IMR-90 (cell line): ENCODE results near the gene SLC48A1. TPM values are rescaled to one million over a fixed set of nuclear protein-coding genes. Genes with fewer than 3 reads are reported as not detected.

Experiments
- ATAC-seq: fragments of 200-7000 bp; cut with Tn5 transposase; 2 replicates; pipeline ENCODE4 v1.9.1; 2020; ENCODE audit warnings: low read depth, mild to moderate bottlenecking, moderate library complexity
- BruUV-seq: library from RNA; stranded (reverse); fragments of 400-500 nt; replicated peaks from 2 replicates; lab custom pipeline; 2021; lab: Mats Ljungman, UMichigan
- CTCF ChIA-PET: fragments of 300-600 bp; formaldehyde crosslinking; extraction: SDS; loops from one replicate; lab custom pipeline; 2021; ENCODE audit warnings: antibody characterized with exemption; lab: Yijun Ruan, JAX
- POLR2A ChIA-PET: fragments of 300-600 bp; sonication (Branson Sonifier 250); formaldehyde crosslinking; loops from one replicate; lab custom pipeline; 2022; ENCODE audit warnings: antibody characterized with exemption; ENCODE audit not compliant: unreplicated experiment; lab: Charles Lee
- DNase-seq: peaks from one replicate; pipeline ENCODE4 v3.0.0; 2013
- H2AFZ ChIP-seq: replicated peaks from 2 replicates; pipeline ENCODE3; 2013; ENCODE audit warnings: low read length, mild to moderate bottlenecking; ENCODE audit not compliant: poor library complexity
- H2AK5ac ChIP-seq: 2 replicates; pipeline ENCODE4 v1.6.1; 2013; ENCODE audit warnings: low read depth, low read length, inconsistent platforms
- H2AK9ac ChIP-seq: replicated peaks from 2 replicates; pipeline ENCODE3; 2013; ENCODE audit warnings: mild to moderate bottlenecking, low read depth, low read length, moderate library complexity; ENCODE audit not compliant: poor library complexity
- H2BK120ac ChIP-seq: 2 replicates; pipeline ENCODE4 v1.6.1; 2013; ENCODE audit warnings: low read depth, low read length, inconsistent platforms
- H2BK15ac ChIP-seq: 3 replicates; pipeline ENCODE4 v1.6.1; 2013; ENCODE audit warnings: low read depth, low read length, inconsistent platforms
- H2BK20ac ChIP-seq: 2 replicates; pipeline ENCODE4 v1.6.1; 2013; ENCODE audit warnings: low read depth, mild to moderate bottlenecking, inconsistent platforms, low read length, moderate library complexity
- H2BK5ac ChIP-seq: 2 replicates; pipeline ENCODE4 v1.6.1; 2013; ENCODE audit warnings: mild to moderate bottlenecking, low read depth, low read length, inconsistent platforms; ENCODE audit not compliant: poor library complexity, severe bottlenecking
- H3K14ac ChIP-seq: replicated peaks from 2 replicates; pipeline ENCODE4 v1.6.1; 2013; ENCODE audit warnings: low read depth, low read length, inconsistent platforms
- H3K18ac ChIP-seq: 2 replicates; pipeline ENCODE4 v1.6.1; 2013; ENCODE audit warnings: low read depth, low read length, control low read depth
- H3K23ac ChIP-seq: 2 replicates; pipeline ENCODE4 v1.6.1; 2013; ENCODE audit warnings: low read depth, low read length, inconsistent platforms
- H3K27ac ChIP-seq: 2 replicates; pipeline ENCODE4 v1.5.1; 2013; ENCODE audit warnings: mild to moderate bottlenecking, control low read depth, low read length; ENCODE audit not compliant: insufficient read depth
- H3K27me3 ChIP-seq: 2 replicates; pipeline ENCODE4 v1.6.1; 2013; ENCODE audit warnings: low read length; ENCODE audit not compliant: control insufficient read depth, insufficient read depth
- H3K36me3 ChIP-seq: 2 replicates; pipeline ENCODE4 v1.6.1; 2013; ENCODE audit warnings: low read length, mixed read lengths; ENCODE audit not compliant: control insufficient read depth, insufficient read depth
- H3K4ac ChIP-seq: 2 replicates; pipeline ENCODE4 v1.6.1; 2013; ENCODE audit warnings: low read depth, low read length, inconsistent platforms
- H3K4me1 ChIP-seq: 2 replicates; pipeline ENCODE4 v1.6.1; 2013; ENCODE audit warnings: low read length, mixed read lengths; ENCODE audit not compliant: control insufficient read depth, insufficient read depth
- H3K4me2 ChIP-seq: 2 replicates; pipeline ENCODE4 v1.6.1; 2013; ENCODE audit warnings: low read depth, mild to moderate bottlenecking, control low read depth, low read length, moderate library complexity
- H3K4me3 ChIP-seq: 2 replicates; pipeline ENCODE4 v1.5.1; 2013; ENCODE audit warnings: low read depth, mild to moderate bottlenecking, control low read depth, low read length, moderate library complexity; ENCODE audit not compliant: insufficient read depth
- H3K56ac ChIP-seq: 2 replicates; pipeline ENCODE4 v1.6.1; 2013; ENCODE audit warnings: low read length, inconsistent platforms; ENCODE audit not compliant: insufficient read depth; ENCODE audit errors: extremely low read depth
- H3K79me1 ChIP-seq, 2 experiments: 2 replicates each; pipeline ENCODE4 v1.6.1; 2013; ENCODE audit warnings: low read length in 2 of 2, inconsistent platforms in 1 of 2, low read depth in 1 of 2
- H3K9ac ChIP-seq: 2 replicates; pipeline ENCODE4 v1.6.1; 2013; ENCODE audit warnings: low read depth, low read length, control low read depth
- H3K9me1 ChIP-seq: 2 replicates; pipeline ENCODE4 v1.6.1; 2013; ENCODE audit warnings: low read length, inconsistent platforms; ENCODE audit not compliant: insufficient read depth
- H3K9me3 ChIP-seq: 2 replicates; pipeline ENCODE4 v1.6.1; 2013; ENCODE audit warnings: low read length; ENCODE audit not compliant: control insufficient read depth, insufficient read depth
- H4K20me1 ChIP-seq: 2 replicates; pipeline ENCODE4 v1.6.1; 2013; ENCODE audit warnings: low read length, inconsistent platforms; ENCODE audit not compliant: insufficient read depth
- H4K5ac ChIP-seq: 2 replicates; pipeline ENCODE4 v1.6.1; 2013; ENCODE audit warnings: mild to moderate bottlenecking, low read depth, low read length, control low read depth
- H4K8ac ChIP-seq, 2 experiments: 2 replicates each; pipeline ENCODE4 v1.6.1; 2013; ENCODE audit warnings: low read depth in 2 of 2, low read length in 2 of 2, control low read depth in 1 of 2, inconsistent platforms in 1 of 2
- H4K91ac ChIP-seq: 2 replicates; pipeline ENCODE4 v1.6.1; 2013; ENCODE audit warnings: low read depth, low read length, inconsistent platforms; ENCODE audit not compliant: insufficient read depth
- BHLHE40 ChIP-seq: fragments of 150-350 bp; IDR thresholded peaks from 2 replicates; pipeline ENCODE4 v1.6.1; 2016; ENCODE audit warnings: mild to moderate bottlenecking, low read depth, low read length
- CEBPB ChIP-seq: IDR thresholded peaks from 2 replicates; pipeline ENCODE4 v1.6.1; 2012; ENCODE audit warnings: low read depth, low read length, improper control_type of control experiment
- CHD1 ChIP-seq: IDR thresholded peaks from 2 replicates; pipeline ENCODE4 v1.6.1; 2012; ENCODE audit warnings: low read depth, low read length, improper control_type of control experiment
- MAFK ChIP-seq: IDR thresholded peaks from 2 replicates; pipeline ENCODE4 v1.6.1; 2012; ENCODE audit warnings: low read depth, low read length, improper control_type of control experiment
- MAZ ChIP-seq: IDR thresholded peaks from 2 replicates; pipeline ENCODE4 v1.6.1; 2012; ENCODE audit warnings: low read depth, mild to moderate bottlenecking, low read length, improper control_type of control experiment, moderate library complexity, borderline replicate concordance
- POLR2A ChIP-seq: IDR thresholded peaks from 2 replicates; pipeline ENCODE4 v1.6.1; 2012; ENCODE audit warnings: mild to moderate bottlenecking, low read depth, low read length
- RCOR1 ChIP-seq: IDR thresholded peaks from 2 replicates; pipeline ENCODE4 v1.6.1; 2012; ENCODE audit warnings: mild to moderate bottlenecking, low read length, improper control_type of control experiment; ENCODE audit not compliant: insufficient replicate concordance
- RFX5 ChIP-seq: IDR thresholded peaks from 2 replicates; pipeline ENCODE4 v1.8.0; 2012; ENCODE audit warnings: low read depth, mild to moderate bottlenecking, low read length, moderate library complexity
- SMC3 ChIP-seq: fragments of 150-350 bp; IDR thresholded peaks from 2 replicates; pipeline ENCODE4 v1.6.1; 2016; ENCODE audit warnings: low read depth, mild to moderate bottlenecking, antibody characterized with exemption, low read length, moderate library complexity
- WGBS, 2 experiments: methylation state at CpG; one replicate each; pipeline versions ENCODE4 v1.1.5 to v1.1.7; 2013; ENCODE audit warnings: missing lambda C conversion rate in 2 of 2; ENCODE audit not compliant: insufficient read length in 1 of 2; ENCODE audit errors: extremely low coverage in 2 of 2; 5-methylcytosine and 5-hydroxymethylcytosine counted together
- dilution Hi-C: fragments of 300-500 bp; cut with HindIII; formaldehyde crosslinking; loops from one replicate; pipeline ENCODE4 v1.14.3; 2018; ENCODE audit warnings: low sequenced_read_pairs; ENCODE audit not compliant: unreplicated experiment
- in situ Hi-C: fragments of 300-500 bp; cut with MboI; formaldehyde crosslinking; loops from 3 replicates; pipeline ENCODE4 v1.14.3; 2019; ENCODE audit warnings: low sequenced_read_pairs, inconsistent platforms, mixed read lengths
- intact Hi-C: fragments of 100-400 bp; cut with micrococcal nuclease; formaldehyde crosslinking; loops from 2 replicates; pipeline ENCODE4 v1.10.0; 2022
- polyA plus RNA-seq, 3 experiments: library from polyadenylated mRNA; depleted of rRNA; stranded (reverse); fragments of >200 nt; gene quantifications; 2 replicates each; pipeline ENCODE4 v1.2.3, GENCODE V29; 2012; ENCODE audit warnings: low replicate concordance in 1 of 3
- total RNA-seq: library from RNA; depleted of rRNA; stranded (reverse); fragments of >200 nt; gene quantifications from 2 replicates; pipeline ENCODE4 v1.2.3, GENCODE V29; 2012
- TF ChIP-seq, protein P1 (sequence below): conservative IDR thresholded peaks from 2 replicates; pipeline ENCODE4 v1.5.1; 2012; ENCODE audit warnings: mild to moderate bottlenecking, low read depth, low read length, improper control_type of control experiment
- TF ChIP-seq, protein P2 (sequence below): fragments of 150-350 bp; IDR thresholded peaks from 2 replicates; pipeline ENCODE4 v1.6.1; 2017; ENCODE audit warnings: mild to moderate bottlenecking, antibody characterized with exemption, low read length, low read depth

Gene SLC48A1
- total and polyA plus RNA-seq, 2 of the 4 experiments (the other 2 are of a cell fraction): 4.8 to 5.9 TPM

DNA sequence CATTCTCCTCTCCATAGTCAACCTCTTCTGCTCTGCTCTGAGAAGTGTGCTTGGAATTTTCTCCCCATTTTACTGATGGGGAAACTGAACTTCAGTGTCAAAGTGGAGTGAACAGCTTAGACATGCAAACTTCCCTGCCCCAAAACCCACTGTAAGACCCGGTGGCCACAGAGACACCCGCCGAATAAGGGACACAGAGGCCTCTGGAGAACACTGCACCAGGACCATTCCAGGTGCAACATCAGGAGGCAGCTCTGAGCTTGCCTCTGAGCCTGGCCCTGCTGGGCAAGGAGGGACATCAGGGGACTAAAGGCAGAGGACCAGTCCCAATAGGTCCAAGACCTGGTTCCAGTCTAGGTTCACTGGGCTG is 45.0 kb downstream of the SLC48A1 start (continued):
- TF ChIP-seq CEBPB (no peak), MAZ (no peak), RCOR1 (no peak), MAFK (no peak), POLR2A (no peak)

DNA sequence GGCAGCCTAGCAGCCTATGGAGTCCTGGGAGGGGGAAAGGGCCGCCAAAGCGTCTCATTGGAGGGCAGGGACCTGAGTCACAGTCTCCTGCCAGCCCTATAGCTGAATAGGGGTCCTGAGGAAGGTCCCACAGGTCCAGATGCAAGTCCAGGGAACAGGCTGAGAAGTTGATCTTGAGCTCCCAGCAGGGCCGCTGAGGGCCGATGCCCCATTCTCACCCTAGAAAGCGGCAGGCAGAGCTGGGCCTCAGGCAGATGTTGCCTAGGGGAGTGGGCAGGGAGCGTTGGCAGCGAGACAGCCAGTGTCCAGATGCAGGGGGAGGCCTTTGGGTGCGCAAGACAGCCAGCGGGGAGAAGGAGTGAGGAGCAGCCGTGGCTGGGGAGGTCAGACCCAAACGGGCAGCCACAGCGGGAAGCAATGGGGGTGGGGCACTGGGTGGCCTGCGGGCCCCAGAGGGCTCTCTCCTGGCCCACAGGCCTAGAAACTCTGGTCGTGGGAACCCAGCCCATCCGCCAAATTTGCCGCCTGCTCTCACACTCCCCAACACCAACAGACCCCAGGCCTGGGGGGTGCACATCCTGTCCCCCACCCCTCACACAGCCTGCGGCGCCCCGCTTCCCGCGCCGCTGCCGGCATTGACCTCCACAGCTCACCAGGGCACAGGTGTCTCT is 45.6 kb downstream of the SLC48A1 start:
- POLR2A ChIA-PET: interaction anchor here (0.6 kb wide), 1 partner anchor 10 kb away, joined by 3 read pairs; no protein-coding TSS in a partner anchor
- ATAC-seq: peak; percentile 6; the same call in 1 of the 2 replicates
- TF ChIP-seq, protein P1, sequence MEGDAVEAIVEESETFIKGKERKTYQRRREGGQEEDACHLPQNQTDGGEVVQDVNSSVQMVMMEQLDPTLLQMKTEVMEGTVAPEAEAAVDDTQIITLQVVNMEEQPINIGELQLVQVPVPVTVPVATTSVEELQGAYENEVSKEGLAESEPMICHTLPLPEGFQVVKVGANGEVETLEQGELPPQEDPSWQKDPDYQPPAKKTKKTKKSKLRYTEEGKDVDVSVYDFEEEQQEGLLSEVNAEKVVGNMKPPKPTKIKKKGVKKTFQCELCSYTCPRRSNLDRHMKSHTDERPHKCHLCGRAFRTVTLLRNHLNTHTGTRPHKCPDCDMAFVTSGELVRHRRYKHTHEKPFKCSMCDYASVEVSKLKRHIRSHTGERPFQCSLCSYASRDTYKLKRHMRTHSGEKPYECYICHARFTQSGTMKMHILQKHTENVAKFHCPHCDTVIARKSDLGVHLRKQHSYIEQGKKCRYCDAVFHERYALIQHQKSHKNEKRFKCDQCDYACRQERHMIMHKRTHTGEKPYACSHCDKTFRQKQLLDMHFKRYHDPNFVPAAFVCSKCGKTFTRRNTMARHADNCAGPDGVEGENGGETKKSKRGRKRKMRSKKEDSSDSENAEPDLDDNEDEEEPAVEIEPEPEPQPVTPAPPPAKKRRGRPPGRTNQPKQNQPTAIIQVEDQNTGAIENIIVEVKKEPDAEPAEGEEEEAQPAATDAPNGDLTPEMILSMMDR: no peak
- TF ChIP-seq RFX5 (no peak), SMC3 (no peak), BHLHE40 (no peak), CHD1 (no peak), MAFK (no peak), POLR2A (no peak), RCOR1 (no peak), MAZ (no peak)
- TF ChIP-seq, protein P2, sequence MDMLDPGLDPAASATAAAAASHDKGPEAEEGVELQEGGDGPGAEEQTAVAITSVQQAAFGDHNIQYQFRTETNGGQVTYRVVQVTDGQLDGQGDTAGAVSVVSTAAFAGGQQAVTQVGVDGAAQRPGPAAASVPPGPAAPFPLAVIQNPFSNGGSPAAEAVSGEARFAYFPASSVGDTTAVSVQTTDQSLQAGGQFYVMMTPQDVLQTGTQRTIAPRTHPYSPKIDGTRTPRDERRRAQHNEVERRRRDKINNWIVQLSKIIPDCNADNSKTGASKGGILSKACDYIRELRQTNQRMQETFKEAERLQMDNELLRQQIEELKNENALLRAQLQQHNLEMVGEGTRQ: no peak

More for the DNA sequence above, 45.6 kb downstream of the SLC48A1 start:
- Histone ChIP-seq H3K23ac (peak overlapping the region; percentile 83), H4K20me1 (peaks cover 52% of the 10 kb centered on the region), H2BK5ac (peak overlapping the region; percentile 79), H3K79me1 (peaks cover 4 to 49% of the 10 kb centered on the region in 2 experiments; a peak in 3 of 4 replicates), H3K4ac (peak overlapping the region; percentile 87), H3K9ac (peak overlapping the region; percentile 85), H2AK5ac (peak overlapping the region; percentile 95), H3K4me2 (peak overlapping the region; percentile 84), H3K56ac (peak overlapping the region; percentile 73), H4K91ac (peak overlapping the region; percentile 47; the same call in 1 of the 2 replicates), H2AK9ac (peak overlapping the region; percentile 98), H3K27ac (peak overlapping the region; percentile 99), H2BK15ac (no peak overlapping the region), H4K8ac (peak overlapping the region; percentile 22 to 47; a peak in 3 of 4 replicates), H3K4me1 (peaks cover 48% of the 10 kb centered on the region), H4K5ac (peak overlapping the region; percentile 6; the same call in 1 of the 2 replicates), H2BK120ac (peak overlapping the region; percentile 35; the same call in 1 of the 2 replicates), H3K14ac (peak overlapping the region; percentile 97), H3K9me1 (peaks cover 33% of the 10 kb centered on the region), H3K9me3 (no peaks in the 10 kb centered on the region), H3K36me3 (peaks cover 5% of the 10 kb centered on the region; the same call in 1 of the 2 replicates), H2BK20ac (no peak overlapping the region; the same call in 1 of the 2 replicates), H3K18ac (peak overlapping the region; percentile 32), H2AFZ (peak overlapping the region; percentile 66), H3K27me3 (no peaks in the 10 kb centered on the region), H3K4me3 (peak overlapping the region; percentile 91)
- dilution Hi-C loops (no loop called here), in situ Hi-C loops (no loop called here), intact Hi-C loops (loop anchor here (1.0 to 2.0 kb wide), 2 partner anchors 20 to 131 kb away; no protein-coding TSS in a partner anchor)
- peak; percentile 43 for DNase-seq
- CTCF ChIA-PET: no interaction called here
- no TSS peak for BruUV-seq
- WGBS, 2 experiments: 41% methylated on average over 9 of the region's 23 CpGs; no CpG with 5 or more reads in 1 of the 2 experiments
